ENCODE data around the gene DNAJC7.

DNA sequence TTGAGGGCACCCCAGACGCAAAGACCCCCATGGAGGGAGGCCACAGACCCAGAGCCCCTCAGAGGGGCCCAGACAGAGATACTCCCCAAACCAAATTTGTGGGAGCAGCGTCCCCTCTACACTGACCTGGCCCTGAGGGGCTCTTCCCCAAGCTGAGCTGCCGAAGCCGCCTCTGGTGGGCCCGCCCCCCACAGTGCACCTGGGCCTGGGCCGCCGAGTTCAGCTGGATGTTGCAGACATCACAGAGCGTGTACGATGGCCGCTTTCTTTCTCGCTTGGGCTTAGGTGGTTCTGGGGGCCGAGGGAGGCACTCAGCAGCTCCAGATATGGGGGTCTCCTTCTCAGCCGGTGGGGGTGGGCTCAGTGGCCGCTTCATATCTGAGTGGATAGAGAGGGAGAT, 45.4 kb upstream of the DNAJC7 start:
- TF ChIP-seq YY1 (IDR thresholded peaks at IDR 0.05; ENCODE audit: insufficient read depth, insufficient read length) (no peak), ZNF274 (IDR thresholded peaks at IDR 0.05; ENCODE audit: low read depth, low read length) (no peak), SUZ12 (IDR thresholded peaks at IDR 0.05; ENCODE audit: extremely low read depth, insufficient read depth, insufficient read length) (no peak)

Measured in NT2/D1 (cell line).